A549 treated with RU486 at 1 μM for 4 hours (cell line): ENCODE results near the gene MYO6. TPM values are rescaled to one million over a fixed set of nuclear protein-coding genes. Genes with fewer than 3 reads are reported as not detected.

Experiments used
- total RNA-seq: library from RNA; stranded (reverse); fragments of 200-300 nt; extraction: Qiagen RNA extraction; gene quantifications from 5 replicates; pipeline ENCODE4 v1.2.3, GENCODE V29; 2022; ENCODE audit warnings: low read depth

The MYO6 gene
- 5.3 to 10.3 TPM (median 7.7 TPM) in 5 replicates for total RNA-seq

DNA sequence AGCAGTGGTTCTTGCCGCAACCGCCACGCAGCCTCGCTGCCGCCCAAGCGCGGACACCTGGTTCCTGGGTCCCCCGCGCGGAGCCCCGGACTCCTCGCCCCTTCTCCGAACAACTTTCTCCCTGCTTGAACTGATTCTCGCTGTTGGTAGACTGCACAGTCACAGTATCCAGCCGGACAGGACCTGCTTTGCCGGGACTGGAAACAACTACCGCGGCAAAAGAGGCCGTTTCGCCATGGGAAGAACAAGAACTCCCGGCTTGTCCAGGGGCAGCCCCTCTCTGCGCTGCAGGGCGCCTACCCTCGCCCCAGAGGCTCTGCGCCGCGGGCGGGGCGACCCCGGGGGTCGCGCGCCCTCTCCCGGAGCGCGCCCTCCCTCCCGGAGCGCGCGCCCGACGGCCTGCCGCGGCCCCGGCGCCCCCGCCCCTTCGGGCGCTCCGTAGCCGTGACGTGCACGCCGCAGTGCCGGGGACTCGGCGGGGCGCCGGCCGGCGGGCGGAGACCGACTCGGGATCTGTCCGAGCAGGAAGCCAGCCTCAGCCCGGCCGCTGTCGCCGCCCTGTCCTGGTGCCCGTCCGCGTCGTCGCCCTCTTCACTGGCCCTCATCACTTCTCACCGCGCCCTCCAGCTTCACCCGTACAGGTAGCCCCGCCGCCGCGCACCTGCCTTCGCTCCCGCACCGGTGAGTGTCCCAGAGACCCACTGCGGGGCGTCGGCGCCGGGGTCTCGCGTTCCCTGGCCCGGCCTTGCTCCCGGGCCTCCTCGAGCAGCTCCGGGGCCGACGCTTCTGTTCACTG, at the start of gene MYO6:
TSS of gene MYO6 (plus strand) at position 497 of the 796 bp plus-strand sequence. CDS start 68,309 bp downstream, outside the sequence.

Other genes with a start within 250 kb of the MYO6 start
- 16.0 to 38.5 TPM (median 32.6 TPM) in 5 replicates for gene SENP6, start 147.4 kb upstream of the MYO6 start, total RNA-seq